ENCODE data around the gene FGD5.

FGD5 gene

GRCh38 chr3:14794435-14794834 lies 24.3 kb upstream of the FGD5 start:
- WGBS (ENCODE audit: insufficient coverage) = 100% methylated on average over 2 of the region's 2 CpGs
- Histone ChIP-seq H3K27ac (ENCODE audit: insufficient read depth in 1 of 2, low read depth in 1 of 2, low read length in 2 of 2, poor library complexity in 1 of 2, severe bottlenecking in 2 of 2) (no peak overlapping the region), H3K4me3 (ENCODE audit: control insufficient read depth in 1 of 7, extremely low read depth in 1 of 7, insufficient read depth in 4 of 7, low read depth in 2 of 7, low read length in 6 of 7) (no peak overlapping the region), H3K4me1 (ENCODE audit: control extremely low read depth in 1 of 4, control insufficient read depth in 4 of 4, insufficient read depth in 4 of 4, low read length in 3 of 4) (peaks cover 0 to 13% (median 3%) of the 10 kb centered on the region in 4 experiments), H3K36me3 (ENCODE audit: control insufficient read depth in 4 of 4, insufficient read depth in 4 of 4, low read length in 3 of 4) (no peaks in the 10 kb centered on the region), H3K9me3 (ENCODE audit: control extremely low read depth in 1 of 5, control insufficient read depth in 4 of 5, insufficient read depth in 2 of 5, low read depth in 1 of 5, low read length in 4 of 5) (no peaks in the 10 kb centered on the region), H3K27me3 (replicated peaks in 2 of 5; ENCODE audit: control insufficient read depth in 4 of 5, insufficient read depth in 5 of 5, low read length in 4 of 5) (no peaks in the 10 kb centered on the region)
- DNase-seq = no peak
- CTCF ChIA-PET = interaction anchor here (1.2 to 17.8 kb wide), 5 partner anchors 8 to 139 kb away, joined by 3 to 337 read pairs (median 3); no protein-coding TSS in a partner anchor
- POLR2A ChIA-PET = no interaction called here

GRCh38 chr3:14795996-14796395 lies 22.8 kb upstream of the FGD5 start:
- no peak overlapping the region for H3K4me3 ChIP-seq (ENCODE audit: control insufficient read depth in 1 of 7, extremely low read depth in 1 of 7, insufficient read depth in 4 of 7, low read depth in 2 of 7, low read length in 6 of 7)
- no peak overlapping the region for H3K27ac ChIP-seq (ENCODE audit: insufficient read depth in 1 of 2, low read depth in 1 of 2, low read length in 2 of 2, poor library complexity in 1 of 2, severe bottlenecking in 2 of 2)
- H3K27me3 ChIP-seq (replicated peaks in 2 of 5; ENCODE audit: control insufficient read depth in 4 of 5, insufficient read depth in 5 of 5, low read length in 4 of 5) = no peaks in the 10 kb centered on the region
- DNase-seq = no peak
- ChIA-PET POLR2A (no interaction called here), CTCF (interaction anchor here (1.3 to 17.8 kb wide), 4 partner anchors 15 to 122 kb away, joined by 3 to 337 read pairs (median 5); no protein-coding TSS in a partner anchor)
- WGBS (ENCODE audit: insufficient coverage) = 91% methylated on average over 2 of the region's 2 CpGs
- no peaks in the 10 kb centered on the region for H3K36me3 ChIP-seq (ENCODE audit: control insufficient read depth in 4 of 4, insufficient read depth in 4 of 4, low read length in 3 of 4)
- peaks cover 0 to 2% (median 0%) of the 10 kb centered on the region in 5 experiments for H3K9me3 ChIP-seq (ENCODE audit: control extremely low read depth in 1 of 5, control insufficient read depth in 4 of 5, insufficient read depth in 2 of 5, low read depth in 1 of 5, low read length in 4 of 5)
- peaks cover 0 to 13% (median 3%) of the 10 kb centered on the region in 4 experiments for H3K4me1 ChIP-seq (ENCODE audit: control extremely low read depth in 1 of 4, control insufficient read depth in 4 of 4, insufficient read depth in 4 of 4, low read length in 3 of 4)

- Histone ChIP-seq H3K4me3 (ENCODE audit: control insufficient read depth in 1 of 7, extremely low read depth in 1 of 7, insufficient read depth in 4 of 7, low read depth in 2 of 7, low read length in 6 of 7) (no peak overlapping the region), H3K9me3 (ENCODE audit: control extremely low read depth in 1 of 5, control insufficient read depth in 4 of 5, insufficient read depth in 2 of 5, low read depth in 1 of 5, low read length in 4 of 5) (peaks cover 0 to 2% (median 0%) of the 10 kb centered on the region in 5 experiments), H3K36me3 (ENCODE audit: control insufficient read depth in 4 of 4, insufficient read depth in 4 of 4, low read length in 3 of 4) (no peaks in the 10 kb centered on the region), H3K27ac (ENCODE audit: insufficient read depth in 1 of 2, low read depth in 1 of 2, low read length in 2 of 2, poor library complexity in 1 of 2, severe bottlenecking in 2 of 2) (no peak overlapping the region), H3K4me1 (ENCODE audit: control extremely low read depth in 1 of 4, control insufficient read depth in 4 of 4, insufficient read depth in 4 of 4, low read length in 3 of 4) (peaks cover 0 to 13% (median 3%) of the 10 kb centered on the region in 4 experiments), H3K27me3 (replicated peaks in 2 of 5; ENCODE audit: control insufficient read depth in 4 of 5, insufficient read depth in 5 of 5, low read length in 4 of 5) (no peaks in the 10 kb centered on the region)
- ChIA-PET CTCF (interaction anchor here (1.1 to 17.8 kb wide), 4 partner anchors 15 to 121 kb away, joined by 3 to 337 read pairs (median 4); no protein-coding TSS in a partner anchor), POLR2A (no interaction called here)
- WGBS (ENCODE audit: insufficient coverage) = 83% methylated on average over 6 of the region's 14 CpGs
- DNase-seq = no peak
These were observed 22.2 kb upstream of the FGD5 start for GRCh38 chr3:14796403-14797077.

GRCh38 chr3:14797731-14798130 lies 21.0 kb upstream of the FGD5 start:
- ChIA-PET POLR2A (no interaction called here), CTCF (interaction anchor here (1.1 to 1.9 kb wide), 5 partner anchors 13 to 20 kb away, joined by 3 to 6 read pairs (median 5); no protein-coding TSS in a partner anchor)
- no peak for DNase-seq
- WGBS (ENCODE audit: insufficient coverage) = 83% methylated on average over 3 of the region's 4 CpGs
- Histone ChIP-seq H3K4me1 (ENCODE audit: control extremely low read depth in 1 of 4, control insufficient read depth in 4 of 4, insufficient read depth in 4 of 4, low read length in 3 of 4) (peaks cover 0 to 13% (median 3%) of the 10 kb centered on the region in 4 experiments), H3K27me3 (replicated peaks in 2 of 5; ENCODE audit: control insufficient read depth in 4 of 5, insufficient read depth in 5 of 5, low read length in 4 of 5) (no peaks in the 10 kb centered on the region), H3K36me3 (ENCODE audit: control insufficient read depth in 4 of 4, insufficient read depth in 4 of 4, low read length in 3 of 4) (no peaks in the 10 kb centered on the region), H3K9me3 (ENCODE audit: control extremely low read depth in 1 of 5, control insufficient read depth in 4 of 5, insufficient read depth in 2 of 5, low read depth in 1 of 5, low read length in 4 of 5) (peaks cover 0 to 2% (median 0%) of the 10 kb centered on the region in 5 experiments), H3K4me3 (ENCODE audit: control insufficient read depth in 1 of 7, extremely low read depth in 1 of 7, insufficient read depth in 4 of 7, low read depth in 2 of 7, low read length in 6 of 7) (no peak overlapping the region), H3K27ac (ENCODE audit: insufficient read depth in 1 of 2, low read depth in 1 of 2, low read length in 2 of 2, poor library complexity in 1 of 2, severe bottlenecking in 2 of 2) (no peak overlapping the region)

- H3K9me3 ChIP-seq (ENCODE audit: control extremely low read depth in 1 of 5, control insufficient read depth in 4 of 5, insufficient read depth in 2 of 5, low read depth in 1 of 5, low read length in 4 of 5) = peaks cover 0 to 2% (median 0%) of the 10 kb centered on the region in 5 experiments
- DNase-seq = no peak
- H3K36me3 ChIP-seq (ENCODE audit: control insufficient read depth in 4 of 4, insufficient read depth in 4 of 4, low read length in 3 of 4) = no peaks in the 10 kb centered on the region
- 91% methylated on average over 5 of the region's 6 CpGs for WGBS (ENCODE audit: insufficient coverage)
- no peak overlapping the region for H3K4me3 ChIP-seq (ENCODE audit: control insufficient read depth in 1 of 7, extremely low read depth in 1 of 7, insufficient read depth in 4 of 7, low read depth in 2 of 7, low read length in 6 of 7)
- peaks cover 0 to 9% (median 3%) of the 10 kb centered on the region in 4 experiments for H3K4me1 ChIP-seq (ENCODE audit: control extremely low read depth in 1 of 4, control insufficient read depth in 4 of 4, insufficient read depth in 4 of 4, low read length in 3 of 4)
- CTCF ChIA-PET = interaction anchor here (1.2 to 1.9 kb wide), 4 partner anchors 13 to 19 kb away, joined by 3 to 6 read pairs (median 5); no protein-coding TSS in a partner anchor
- POLR2A ChIA-PET = no interaction called here
- no peaks in the 10 kb centered on the region for H3K27me3 ChIP-seq (replicated peaks in 2 of 5; ENCODE audit: control insufficient read depth in 4 of 5, insufficient read depth in 5 of 5, low read length in 4 of 5)
- no peak overlapping the region for H3K27ac ChIP-seq (ENCODE audit: insufficient read depth in 1 of 2, low read depth in 1 of 2, low read length in 2 of 2, poor library complexity in 1 of 2, severe bottlenecking in 2 of 2)
These were observed 20.5 kb upstream of the FGD5 start for GRCh38 chr3:14798231-14798630.

GRCh38 chr3:14799146-14799545 lies 19.6 kb upstream of the FGD5 start:
- H3K27me3 ChIP-seq (replicated peaks in 2 of 5; ENCODE audit: control insufficient read depth in 4 of 5, insufficient read depth in 5 of 5, low read length in 4 of 5) = no peaks in the 10 kb centered on the region
- ChIA-PET POLR2A (no interaction called here), CTCF (interaction anchor here (1.8 to 1.9 kb wide), 3 partner anchors 14 to 18 kb away, joined by 5 to 6 read pairs (median 5); no protein-coding TSS in a partner anchor)
- DNase-seq = no peak
- peaks cover 0 to 2% (median 0%) of the 10 kb centered on the region in 5 experiments for H3K9me3 ChIP-seq (ENCODE audit: control extremely low read depth in 1 of 5, control insufficient read depth in 4 of 5, insufficient read depth in 2 of 5, low read depth in 1 of 5, low read length in 4 of 5)
- no peak overlapping the region for H3K27ac ChIP-seq (ENCODE audit: insufficient read depth in 1 of 2, low read depth in 1 of 2, low read length in 2 of 2, poor library complexity in 1 of 2, severe bottlenecking in 2 of 2)
- no peaks in the 10 kb centered on the region for H3K36me3 ChIP-seq (ENCODE audit: control insufficient read depth in 4 of 4, insufficient read depth in 4 of 4, low read length in 3 of 4)
- H3K4me1 ChIP-seq (ENCODE audit: control extremely low read depth in 1 of 4, control insufficient read depth in 4 of 4, insufficient read depth in 4 of 4, low read length in 3 of 4) = peaks cover 0 to 12% (median 8%) of the 10 kb centered on the region in 4 experiments
- no peak overlapping the region for H3K4me3 ChIP-seq (ENCODE audit: control insufficient read depth in 1 of 7, extremely low read depth in 1 of 7, insufficient read depth in 4 of 7, low read depth in 2 of 7, low read length in 6 of 7)
- 100% methylated on average over 1 of the region's 4 CpGs for WGBS (ENCODE audit: insufficient coverage)

- Histone ChIP-seq H3K27me3 (replicated peaks in 2 of 5; ENCODE audit: control insufficient read depth in 4 of 5, insufficient read depth in 5 of 5, low read length in 4 of 5) (no peaks in the 10 kb centered on the region), H3K27ac (ENCODE audit: insufficient read depth in 1 of 2, low read depth in 1 of 2, low read length in 2 of 2, poor library complexity in 1 of 2, severe bottlenecking in 2 of 2) (no peak overlapping the region), H3K4me1 (ENCODE audit: control extremely low read depth in 1 of 4, control insufficient read depth in 4 of 4, insufficient read depth in 4 of 4, low read length in 3 of 4) (peaks cover 0 to 27% (median 23%) of the 10 kb centered on the region in 4 experiments), H3K4me3 (ENCODE audit: control insufficient read depth in 1 of 7, extremely low read depth in 1 of 7, insufficient read depth in 4 of 7, low read depth in 2 of 7, low read length in 6 of 7) (no peak overlapping the region), H3K9me3 (ENCODE audit: control extremely low read depth in 1 of 5, control insufficient read depth in 4 of 5, insufficient read depth in 2 of 5, low read depth in 1 of 5, low read length in 4 of 5) (peaks cover 0 to 2% (median 0%) of the 10 kb centered on the region in 5 experiments), H3K36me3 (ENCODE audit: control insufficient read depth in 4 of 4, insufficient read depth in 4 of 4, low read length in 3 of 4) (no peaks in the 10 kb centered on the region)
- ChIA-PET CTCF (interaction anchor here (1.3 to 3.7 kb wide), 2 partner anchors 9 to 121 kb away, joined by 3 to 26 read pairs; no protein-coding TSS in a partner anchor), POLR2A (no interaction called here)
- DNase-seq = no peak
- WGBS (ENCODE audit: insufficient coverage) = 100% methylated on average over 9 of the region's 9 CpGs
These were observed 17.7 kb upstream of the FGD5 start for GRCh38 chr3:14801031-14801430.

Measured in common myeloid progenitor, CD34-positive (primary cell).